Epithelial cell of esophagus (primary cell): Measurements from ENCODE around the gene TICAM1.

Experiments
- DNase-seq: peaks from one replicate; pipeline ENCODE4 v3.0.0; 2010; ENCODE audit warnings: low read depth
- H3K4me3 ChIP-seq: 2 replicates; pipeline ENCODE4 v1.5.1; 2011; ENCODE audit warnings: mild to moderate bottlenecking, low read length, control low read depth
- CTCF ChIP-seq: IDR thresholded peaks from 2 replicates; pipeline ENCODE4 v1.5.1; 2011; ENCODE audit warnings: low read depth, mild to moderate bottlenecking, low read length, control low read depth, inconsistent platforms; ENCODE audit not compliant: insufficient read depth; ENCODE audit errors: missing control alignments

The TICAM1 gene

DNA sequence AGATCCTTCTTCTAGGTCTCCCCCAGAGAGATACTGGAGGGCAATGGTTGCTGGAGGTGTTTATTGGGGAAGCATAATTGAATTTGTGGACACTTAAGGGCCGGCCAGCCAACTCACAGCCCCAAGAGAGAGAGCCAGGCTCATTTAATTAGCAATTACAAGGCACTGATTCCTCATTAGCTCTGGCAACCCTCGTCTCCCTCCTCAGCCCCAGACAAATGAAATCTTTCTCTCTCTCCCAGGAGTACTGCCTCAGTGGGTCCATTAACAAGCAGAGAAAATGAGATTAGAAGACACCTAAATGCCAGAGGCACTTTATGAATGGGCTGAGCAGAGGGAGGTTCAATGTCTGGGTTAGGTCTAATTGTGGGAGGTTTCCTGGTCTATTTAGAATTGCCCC is 58.9 kb downstream of the TICAM1 start:
- TF ChIP-seq CTCF: no peak
- H3K4me3 ChIP-seq: no peak overlapping the region
- DNase-seq: no peak

DNA sequence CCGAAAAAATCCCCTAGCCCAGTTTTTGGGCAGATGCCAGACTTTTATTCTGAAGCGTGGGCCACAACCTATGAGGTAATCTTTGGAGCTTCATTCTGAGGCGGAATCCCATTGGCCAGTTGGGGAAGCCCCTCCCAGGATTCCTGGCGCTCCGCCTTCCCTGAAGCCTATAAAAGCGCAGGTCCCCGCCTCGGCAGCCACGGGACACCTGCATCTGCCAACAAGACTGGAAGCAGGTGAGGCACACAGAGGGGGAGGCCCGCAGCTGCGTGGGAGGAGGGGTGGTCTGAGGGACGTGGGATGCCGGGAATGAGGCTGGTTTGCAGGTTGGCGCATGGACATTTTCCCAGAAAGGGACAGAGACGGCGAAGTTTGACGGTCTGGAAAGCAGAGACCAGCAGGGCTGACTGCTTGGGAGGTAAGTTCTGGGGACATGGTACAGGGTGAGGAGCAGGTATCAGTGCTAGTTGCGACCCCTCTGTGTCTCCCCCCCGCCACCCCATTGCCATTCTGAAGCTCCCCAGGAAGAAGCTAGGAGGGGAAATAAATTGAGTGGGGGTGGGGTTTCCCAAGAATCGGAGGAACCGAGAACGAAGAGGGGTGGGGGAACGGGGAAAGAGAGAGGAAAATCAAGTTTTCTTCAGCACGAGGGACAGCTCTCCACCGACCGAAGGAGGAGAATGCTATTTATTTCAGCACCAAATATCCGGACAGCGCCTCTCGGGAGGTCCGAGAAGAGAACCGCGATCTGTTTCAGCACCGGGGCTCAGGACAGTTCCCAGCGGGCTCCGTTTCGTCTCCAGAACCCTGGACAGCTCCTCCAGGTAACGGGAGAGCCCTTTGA is 62.4 kb downstream of the TICAM1 start:
- DNase-seq: peak; percentile 85
- H3K4me3 ChIP-seq: no peak overlapping the region
- TF ChIP-seq CTCF: no peak
